Mucosa of descending colon (tissue), 3 donors: ENCODE results near the gene NEUROG1. TPM values are rescaled to one million over a fixed set of nuclear protein-coding genes. Genes with fewer than 3 reads are reported as not detected.
"Not testable (repeated sequence)": the region's sequence is repeated elsewhere in the genome, so short reads cannot be mapped to it uniquely, and the experiment has no call there.

Experiments
- ATAC-seq: fragments of 200-7000 bp; cut with Tn5 transposase; one replicate; pipeline ENCODE4 v1.9.1; 2020; ENCODE audit warnings: mild to moderate bottlenecking, moderate library complexity
- DNase-seq, 3 donors: peaks; one replicate each; pipeline ENCODE4 v3.0.0-alpha.2; 2020
- H3K36me3 ChIP-seq: fragments of 200-600 bp; one replicate; pipeline ENCODE4 v1.8.0; 2021; ENCODE audit warnings: low read depth, mild to moderate bottlenecking
- H3K4me1 ChIP-seq: fragments of 200-600 bp; one replicate; pipeline ENCODE4 v1.8.0; 2021; ENCODE audit warnings: low read depth, mild to moderate bottlenecking
- H3K4me3 ChIP-seq: fragments of 200-600 bp; one replicate; pipeline ENCODE4 v1.8.0; 2021; ENCODE audit warnings: mild to moderate bottlenecking
- H3K9me3 ChIP-seq: fragments of 200-600 bp; one replicate; pipeline ENCODE4 v1.8.0; 2021; ENCODE audit warnings: mild to moderate bottlenecking
- intact Hi-C, 2 donors: fragments of 100-400 bp; cut with DNase I in 1 of 2; cut with micrococcal nuclease in 1 of 2; formaldehyde crosslinking; loops; one replicate each; pipeline versions ENCODE4 v1.11.0 to v1.11.1; 2022; cut with DNase I, micrococcal nuclease
- total RNA-seq, 3 donors: library from RNA; stranded (reverse); fragmentation: NEBNext Ultra II Directional in 2 of 3; extraction: Animal tissue kit (Norgen Biotek cat#: 25700) in 2 of 3; gene quantifications; one replicate each; pipeline versions ENCODE4 v1.2.1 to v1.2.4, GENCODE V29; 2021 to 2023
- TF ChIP-seq, protein P1 (sequence below): fragments of 200-600 bp; IDR thresholded peaks from one replicate; pipeline ENCODE4 v1.8.0; 2022; ENCODE audit warnings: antibody characterized with exemption, mild to moderate bottlenecking
- donor health status: DM: no; HTN: no; CAD: no; lungs with moderate emphysema.
- donor health status: DM: no; HTN: no; CAD: no.
- donor health status: DM: no; HTN: yes; CAD: no.

NEUROG1 gene
- total RNA-seq, 3 donors from 2014 or later: not detected

DNA sequence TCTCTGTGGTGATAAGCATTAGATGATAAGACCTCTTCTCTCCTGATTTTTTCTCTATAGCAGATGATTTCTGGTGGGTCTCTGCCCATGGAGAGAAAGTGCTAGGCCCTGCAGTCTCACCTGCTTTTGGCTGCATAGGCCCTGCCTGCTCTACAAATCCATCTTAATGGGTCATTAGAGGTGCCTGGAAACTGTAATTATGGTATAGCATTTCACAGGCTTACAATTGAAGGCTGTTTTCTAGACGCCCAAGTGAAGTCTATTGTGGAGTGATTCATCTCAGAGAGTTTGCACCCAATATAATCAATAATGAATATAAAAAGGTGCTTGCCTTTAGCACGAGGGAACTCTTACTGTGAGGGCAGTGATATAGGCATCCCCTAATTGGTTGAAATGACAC, 33.8 kb downstream of the NEUROG1 start:
- Histone ChIP-seq H3K4me3 (no peak overlapping the region), H3K36me3 (no peaks in the 10 kb centered on the region), H3K9me3 (no peaks in the 10 kb centered on the region), H3K4me1 (no peaks in the 10 kb centered on the region)
- DNase-seq (no peak), ATAC-seq (no peak)
- intact Hi-C loops: no loop called here
- TF ChIP-seq, protein P1, sequence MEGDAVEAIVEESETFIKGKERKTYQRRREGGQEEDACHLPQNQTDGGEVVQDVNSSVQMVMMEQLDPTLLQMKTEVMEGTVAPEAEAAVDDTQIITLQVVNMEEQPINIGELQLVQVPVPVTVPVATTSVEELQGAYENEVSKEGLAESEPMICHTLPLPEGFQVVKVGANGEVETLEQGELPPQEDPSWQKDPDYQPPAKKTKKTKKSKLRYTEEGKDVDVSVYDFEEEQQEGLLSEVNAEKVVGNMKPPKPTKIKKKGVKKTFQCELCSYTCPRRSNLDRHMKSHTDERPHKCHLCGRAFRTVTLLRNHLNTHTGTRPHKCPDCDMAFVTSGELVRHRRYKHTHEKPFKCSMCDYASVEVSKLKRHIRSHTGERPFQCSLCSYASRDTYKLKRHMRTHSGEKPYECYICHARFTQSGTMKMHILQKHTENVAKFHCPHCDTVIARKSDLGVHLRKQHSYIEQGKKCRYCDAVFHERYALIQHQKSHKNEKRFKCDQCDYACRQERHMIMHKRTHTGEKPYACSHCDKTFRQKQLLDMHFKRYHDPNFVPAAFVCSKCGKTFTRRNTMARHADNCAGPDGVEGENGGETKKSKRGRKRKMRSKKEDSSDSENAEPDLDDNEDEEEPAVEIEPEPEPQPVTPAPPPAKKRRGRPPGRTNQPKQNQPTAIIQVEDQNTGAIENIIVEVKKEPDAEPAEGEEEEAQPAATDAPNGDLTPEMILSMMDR: no peak

DNA sequence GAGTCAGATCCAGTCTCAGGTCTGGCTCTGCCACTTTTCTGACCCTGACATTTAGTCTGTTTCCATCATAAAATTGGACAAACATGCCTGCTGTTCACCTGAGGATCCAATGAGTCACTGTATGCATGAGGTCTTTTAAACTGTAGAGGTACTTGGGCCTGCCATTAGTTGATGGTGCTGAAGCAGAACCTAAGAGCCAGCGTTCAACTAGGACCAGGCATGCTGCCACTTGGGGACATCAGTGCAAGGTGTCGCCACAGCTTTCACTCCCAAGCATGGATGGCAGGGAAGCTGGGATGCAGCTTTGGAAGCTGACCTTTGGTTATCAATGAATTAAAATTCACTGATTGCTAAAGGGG, 37.1 kb downstream of the NEUROG1 start:
- no peak overlapping the region for H3K4me3 ChIP-seq
- H3K4me1 ChIP-seq: no peaks in the 10 kb centered on the region
- TF ChIP-seq, protein P1: no peak
- intact Hi-C loops: no loop called here
- DNase-seq (no peak), ATAC-seq (no peak)
- H3K9me3 ChIP-seq: no peaks in the 10 kb centered on the region
- H3K36me3 ChIP-seq: no peaks in the 10 kb centered on the region

DNA sequence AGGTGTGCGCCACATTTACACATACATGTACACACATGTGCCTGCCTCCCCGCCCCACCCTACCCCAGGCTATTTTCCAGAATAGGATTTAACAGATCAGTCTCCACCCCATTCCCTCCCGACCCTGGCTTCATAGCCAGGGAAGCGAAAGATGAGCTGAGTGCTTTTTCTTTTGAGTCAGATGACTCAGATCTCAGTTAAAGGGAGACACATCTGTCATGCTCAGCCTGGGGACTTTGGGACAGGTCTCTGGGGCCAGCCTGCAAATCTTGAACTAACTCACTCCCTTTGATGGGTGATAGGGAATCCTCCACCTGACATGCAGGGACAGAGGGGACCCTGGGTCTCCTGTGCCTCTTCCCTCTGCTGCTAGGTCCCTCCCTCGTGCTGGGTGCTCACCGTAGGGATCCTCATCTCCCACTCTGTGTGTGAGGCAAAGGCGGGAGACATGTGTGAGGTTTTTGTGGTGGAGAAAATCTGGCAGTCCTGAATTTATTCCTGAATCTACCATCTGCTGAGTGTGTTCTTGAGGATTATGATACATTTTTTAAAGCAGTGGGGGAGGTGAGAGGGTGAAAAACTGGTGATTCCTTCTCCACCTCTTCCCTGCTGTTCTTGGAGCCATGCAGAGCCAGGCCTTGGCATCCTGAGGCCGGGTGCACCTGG, 37.7 kb downstream of the NEUROG1 start:
- no peak for ATAC-seq
- H3K9me3 ChIP-seq: no peaks in the 10 kb centered on the region

DNA sequence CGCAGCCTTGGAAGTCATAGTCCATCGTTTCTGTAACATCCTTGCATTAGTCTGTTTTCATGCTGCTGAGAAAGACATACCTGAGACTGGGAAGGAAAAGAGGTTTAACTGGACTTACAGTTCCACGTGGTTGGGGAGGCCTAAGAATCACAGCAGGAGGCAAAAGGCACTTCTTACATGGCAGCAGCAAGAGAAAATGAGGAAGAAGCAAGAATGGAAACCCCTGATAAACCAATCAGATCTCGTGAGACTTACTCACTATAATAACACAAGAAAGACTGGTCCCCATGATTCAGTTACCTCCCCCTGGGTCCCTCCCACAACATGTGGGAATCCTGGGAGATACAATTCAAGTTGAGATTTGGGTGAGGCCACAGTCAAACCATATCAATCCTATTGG, 40.2 kb downstream of the NEUROG1 start:
- H3K36me3 ChIP-seq, intact Hi-C loops, H3K4me1 ChIP-seq, H3K4me3 ChIP-seq, DNase-seq, ATAC-seq, H3K9me3 ChIP-seq: not testable (repeated sequence)

More for the DNA sequence above, 37.7 kb downstream of the NEUROG1 start:
- Histone ChIP-seq H3K4me3 (no peak overlapping the region), H3K36me3 (no peaks in the 10 kb centered on the region), H3K4me1 (no peaks in the 10 kb centered on the region)
- DNase-seq: no peak
- TF ChIP-seq, protein P1: no peak
- intact Hi-C loops: no loop called here

DNA sequence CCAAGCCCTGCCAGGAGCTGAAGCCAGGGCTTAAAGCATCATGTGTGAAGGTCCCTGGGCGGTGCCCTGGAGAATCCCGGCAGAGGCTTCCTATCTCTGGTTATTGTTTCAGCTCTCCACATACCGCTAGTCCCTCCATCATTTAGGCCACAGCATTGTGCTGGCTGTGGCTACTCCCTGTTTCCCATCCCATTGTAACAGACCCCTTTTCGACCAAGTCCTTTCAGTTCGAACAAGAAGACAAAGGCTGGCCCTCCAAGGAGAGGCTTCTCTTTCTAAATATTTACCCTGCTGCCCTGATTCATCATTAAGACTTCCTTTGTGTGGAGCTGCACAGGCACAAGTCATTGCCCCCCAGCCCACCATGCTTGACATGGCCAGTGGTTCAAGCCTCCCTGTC, 41.6 kb downstream of the NEUROG1 start:
- TF ChIP-seq, protein P1: no peak
- H3K36me3 ChIP-seq: no peaks in the 10 kb centered on the region
- ATAC-seq: no peak
- H3K4me1 ChIP-seq: peaks cover 3% of the 10 kb centered on the region
- intact Hi-C loops: no loop called here
- no peak overlapping the region for H3K4me3 ChIP-seq
- no peaks in the 10 kb centered on the region for H3K9me3 ChIP-seq
- no peak for DNase-seq

DNA sequence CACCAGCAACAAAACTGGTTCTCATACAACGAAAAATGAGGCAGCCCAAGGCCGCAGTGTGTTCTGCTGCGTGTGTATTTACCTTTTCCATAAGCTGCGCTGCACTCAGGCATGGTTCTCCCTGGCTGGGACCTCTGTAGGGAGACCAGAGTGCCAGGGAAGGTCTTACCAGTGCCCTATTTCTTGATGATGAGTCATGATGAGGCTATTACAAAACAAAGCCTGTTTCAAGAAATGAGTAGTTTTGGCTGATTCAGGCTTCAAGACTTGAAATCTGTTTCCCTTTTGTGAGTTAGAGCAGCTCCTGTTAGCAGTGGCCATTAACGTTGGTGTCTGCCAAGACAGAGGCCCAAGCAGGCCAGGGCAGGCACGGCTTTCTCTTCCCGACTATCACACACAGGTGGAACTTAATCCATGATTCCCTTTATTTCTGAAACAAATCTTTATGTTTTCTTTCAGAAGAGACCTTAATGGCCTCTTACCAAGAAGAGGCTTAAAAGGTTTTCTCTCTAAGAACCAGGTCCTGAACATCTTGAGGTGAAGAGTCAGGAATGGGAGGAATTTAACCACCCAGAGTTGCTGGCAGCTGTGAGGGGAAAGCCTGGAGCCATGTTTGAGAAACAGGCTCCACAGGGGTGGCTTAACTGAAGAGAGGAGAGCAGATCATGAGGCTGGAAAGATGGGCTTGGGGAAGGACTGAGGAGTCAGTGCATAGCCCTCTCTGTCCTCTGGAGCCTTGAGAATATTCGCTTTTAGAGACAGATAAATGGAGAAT, 42.2 kb downstream of the NEUROG1 start:
- H3K36me3 ChIP-seq: no peaks in the 10 kb centered on the region
- intact Hi-C loops: no loop called here
- TF ChIP-seq, protein P1: no peak
- DNase-seq: no peak
- H3K9me3 ChIP-seq: no peaks in the 10 kb centered on the region
- no peak for ATAC-seq
- no peak overlapping the region for H3K4me3 ChIP-seq
- H3K4me1 ChIP-seq: peaks cover 3% of the 10 kb centered on the region
